ENCODE measurements around the gene TBXA2R. TPM values are rescaled to one million over a fixed set of nuclear protein-coding genes. Genes with fewer than 3 reads are reported as not detected.
A peak's percentile ranks its signal among the peaks of the same experiment; 100 is the strongest.

TBXA2R gene
- total RNA-seq, 1 experiment from 2014 or later, result 1.3 TPM

- H3K27ac Mint-ChIP-seq, result no peak overlapping the region
- no peaks in the 10 kb centered on the region for H3K9me3 Mint-ChIP-seq
- no peaks in the 10 kb centered on the region for H3K4me1 Mint-ChIP-seq
- no peaks in the 10 kb centered on the region for H3K36me3 Mint-ChIP-seq
- no peak for TF ChIP-seq USF1 (CRISPR knock-in tag; IDR thresholded peaks at IDR 0.05)
- no peak for TF ChIP-seq FOXP1 (CRISPR knock-in tag; IDR thresholded peaks at IDR 0.05; ENCODE audit: borderline replicate concordance)
- TF ChIP-seq ZNF671 (CRISPR knock-in tag; IDR thresholded peaks at IDR 0.05), result no peak
- TF ChIP-seq ESRRA (CRISPR knock-in tag; IDR thresholded peaks at IDR 0.05; ENCODE audit: borderline replicate concordance), result no peak
- no peak for TF ChIP-seq KAT7 (CRISPR knock-in tag; IDR thresholded peaks at IDR 0.05; ENCODE audit: borderline replicate concordance)
- no peak for TF ChIP-seq USF2 (CRISPR knock-in tag; IDR thresholded peaks at IDR 0.05)
- ChIA-PET CTCF (interaction anchor here (1.0 kb wide), 1 partner anchor 19 kb away, joined by 3 read pairs; no protein-coding TSS in a partner anchor), POLR2A (no interaction called here)
- ATAC-seq (no peak), DNase-seq (ENCODE audit: low spot score) (no peak)
- H3K27me3 Mint-ChIP-seq (ENCODE audit: low read depth), result peaks cover 30% of the 10 kb centered on the region
- H3K4me3 Mint-ChIP-seq, result no peak overlapping the region
Observed at GRCh38 chr19:3563709-3564524, 42.8 kb downstream of the TBXA2R start.

- Mint-ChIP-seq H3K27ac (peak within 1 kb of the TSS; percentile 49; the same call in 1 of the 2 replicates), H3K9me3 (no peaks in the 10 kb centered on the region), H3K4me3 (peak within 1 kb of the TSS; percentile 93), H3K36me3 (no peaks in the 10 kb centered on the region), H3K4me1 (peaks cover 12% of the 10 kb centered on the region), H3K27me3 (ENCODE audit: low read depth) (peaks cover 32% of the 10 kb centered on the region)
- peak; percentile 93 for ATAC-seq
- POLR2A ChIA-PET, result interaction anchor here (1.4 kb wide), 1 partner anchor 12 kb away, joined by 4 read pairs; no protein-coding TSS in a partner anchor
- peak; percentile 96 for DNase-seq (ENCODE audit: low spot score)
- CTCF ChIA-PET, result interaction anchor here (0.9 to 2.7 kb wide), 5 partner anchors 10 to 72 kb away, joined by 3 to 20 read pairs (median 5); no protein-coding TSS in a partner anchor
- TF ChIP-seq SP1 (CRISPR knock-in tag; conservative IDR thresholded peaks at IDR 0.05) (peak; percentile 99), ESRRA (CRISPR knock-in tag; IDR thresholded peaks at IDR 0.05; ENCODE audit: borderline replicate concordance) (peak; percentile 29; the same call in 1 of the 2 replicates), MYBL2 (CRISPR knock-in tag; IDR thresholded peaks at IDR 0.05) (peak; percentile 43; the same call in 1 of the 2 replicates), NFYB (CRISPR knock-in tag; conservative IDR thresholded peaks at IDR 0.05; ENCODE audit: low read depth) (peak; percentile 93), CREM (CRISPR knock-in tag; IDR thresholded peaks at IDR 0.05) (peak; percentile 43; the same call in 1 of the 2 replicates), JUN (CRISPR knock-in tag; IDR thresholded peaks at IDR 0.05) (no peak), FOXP4 (CRISPR knock-in tag; IDR thresholded peaks at IDR 0.05) (0 out of 2 replicates have a peak, but pooled peaks have one; percentile 44), ATF6 (CRISPR knock-in tag; IDR thresholded peaks at IDR 0.05) (no peak), IRF1 (CRISPR knock-in tag; IDR thresholded peaks at IDR 0.05) (0 out of 2 replicates have a peak, but pooled peaks have one; percentile 13), ARID4B (CRISPR knock-in tag; IDR thresholded peaks at IDR 0.05; ENCODE audit: borderline replicate concordance) (0 out of 2 replicates have a peak, but pooled peaks have one; percentile 66), FOXK1 (CRISPR knock-in tag; IDR thresholded peaks at IDR 0.05) (0 out of 2 replicates have a peak, but pooled peaks have one; percentile 17), USF2 (CRISPR knock-in tag; IDR thresholded peaks at IDR 0.05) (peak; percentile 34; the same call in 1 of the 2 replicates)
Observed at GRCh38 chr19:3557461-3558248, 49.0 kb downstream of the TBXA2R start, which contains the start of gene MFSD12. TSS of gene MFSD12 (minus strand) at chr19:3557586. CDS start at chr19:3557403, 183 bp downstream.
